Breast epithelium (tissue), 3 donors: ENCODE data around the gene CENPU.

Source experiments
- CTCF ChIP-seq, 3 donors: fragments of 450-650 bp; IDR thresholded peaks; one replicate each; pipeline ENCODE4 v1.5.1; 2016 to 2017; ENCODE audit warnings: antibody characterized with exemption in 3 of 3, mild to moderate bottlenecking in 3 of 3, moderate library complexity in 3 of 3
- POLR2A ChIP-seq: fragments of 450-650 bp; IDR thresholded peaks from one replicate; pipeline ENCODE4 v1.6.1; 2016; ENCODE audit warnings: antibody characterized with exemption, mild to moderate bottlenecking, moderate library complexity
- POLR2AphosphoS5 ChIP-seq, 3 donors: sonication (generic); formaldehyde crosslinking; IDR thresholded peaks; one replicate each; pipeline ENCODE4 v1.6.1; 2017; ENCODE audit warnings: antibody characterized with exemption in 3 of 3

GRCh38 chr4:184693056-184693455 lies 40.8 kb downstream of the CENPU start:
- TF ChIP-seq CTCF (IDR thresholded peaks at IDR 0.05) = no peak
- no peak for TF ChIP-seq POLR2A
- no peak for TF ChIP-seq POLR2AphosphoS5 (IDR thresholded peaks at IDR 0.05)
